ENCODE measurements around the gene ZNF469.

GRCh38 chr16:88407042-88407420, 24.3 kb downstream of the ZNF469 start:
- no peak for TF ChIP-seq POLR2AphosphoS5 (IDR thresholded peaks at IDR 0.05)
- no peak for TF ChIP-seq CTCF (IDR thresholded peaks at IDR 0.05)
- TF ChIP-seq POLR2A (IDR thresholded peaks at IDR 0.05), result no peak
